Omental fat pad (tissue), 4 donors: ENCODE results near the gene CFAP45. TPM values are rescaled to one million over a fixed set of nuclear protein-coding genes. Genes with fewer than 3 reads are reported as not detected.

ENCODE experiments used
- ATAC-seq: fragments of 150-250 bp; one replicate; pipeline ENCODE4 v1.9.1; 2016; ENCODE audit warnings: mild to moderate bottlenecking, moderate library complexity; ENCODE audit not compliant: low FRiP score
- DNase-seq: peaks from one replicate; pipeline ENCODE4 v3.0.0-alpha.2; 2019; ENCODE audit warnings: low spot score
- total RNA-seq, 4 donors: library from RNA; depleted of rRNA; stranded (reverse); fragments of >200 nt; gene quantifications; one replicate each; pipeline ENCODE4 v1.1.0, GENCODE V29; 2016
- TF ChIP-seq, protein P1 (sequence below), 3 donors: fragments of 450-650 bp; IDR thresholded peaks; one replicate each; pipeline ENCODE4 v1.5.1; 2016 to 2017; ENCODE audit warnings: antibody characterized with exemption in 3 of 3, mild to moderate bottlenecking in 3 of 3, moderate library complexity in 2 of 3

CFAP45 gene
- total RNA-seq, 4 donors from 2014 or later = 0.84 to 5.3 (median 0.95) TPM; not detected in 1

DNA sequence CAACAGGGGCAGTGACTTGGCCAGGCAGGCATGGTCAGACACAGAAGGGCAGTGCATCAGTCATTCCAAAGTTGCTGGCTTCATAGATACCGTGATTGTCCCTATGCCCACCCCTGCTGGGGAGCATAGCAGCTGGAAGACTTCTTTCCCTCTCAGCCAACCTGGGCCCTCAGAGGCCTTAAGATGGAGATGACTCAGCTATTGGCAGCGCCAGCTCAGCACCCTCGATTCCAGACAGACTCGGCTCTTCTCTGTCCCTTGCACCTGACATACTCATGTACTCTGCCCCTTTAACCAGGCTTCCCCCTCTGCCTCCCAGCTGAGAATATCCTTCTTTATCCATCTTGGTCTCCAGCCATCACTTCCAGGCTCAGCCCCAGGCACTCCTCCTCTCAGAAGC lies 56.5 kb downstream of the CFAP45 start:
- no peak for DNase-seq
- TF ChIP-seq, protein P1, sequence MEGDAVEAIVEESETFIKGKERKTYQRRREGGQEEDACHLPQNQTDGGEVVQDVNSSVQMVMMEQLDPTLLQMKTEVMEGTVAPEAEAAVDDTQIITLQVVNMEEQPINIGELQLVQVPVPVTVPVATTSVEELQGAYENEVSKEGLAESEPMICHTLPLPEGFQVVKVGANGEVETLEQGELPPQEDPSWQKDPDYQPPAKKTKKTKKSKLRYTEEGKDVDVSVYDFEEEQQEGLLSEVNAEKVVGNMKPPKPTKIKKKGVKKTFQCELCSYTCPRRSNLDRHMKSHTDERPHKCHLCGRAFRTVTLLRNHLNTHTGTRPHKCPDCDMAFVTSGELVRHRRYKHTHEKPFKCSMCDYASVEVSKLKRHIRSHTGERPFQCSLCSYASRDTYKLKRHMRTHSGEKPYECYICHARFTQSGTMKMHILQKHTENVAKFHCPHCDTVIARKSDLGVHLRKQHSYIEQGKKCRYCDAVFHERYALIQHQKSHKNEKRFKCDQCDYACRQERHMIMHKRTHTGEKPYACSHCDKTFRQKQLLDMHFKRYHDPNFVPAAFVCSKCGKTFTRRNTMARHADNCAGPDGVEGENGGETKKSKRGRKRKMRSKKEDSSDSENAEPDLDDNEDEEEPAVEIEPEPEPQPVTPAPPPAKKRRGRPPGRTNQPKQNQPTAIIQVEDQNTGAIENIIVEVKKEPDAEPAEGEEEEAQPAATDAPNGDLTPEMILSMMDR (IDR thresholded peaks at IDR 0.05) = no peak
- ATAC-seq = no peak

DNA sequence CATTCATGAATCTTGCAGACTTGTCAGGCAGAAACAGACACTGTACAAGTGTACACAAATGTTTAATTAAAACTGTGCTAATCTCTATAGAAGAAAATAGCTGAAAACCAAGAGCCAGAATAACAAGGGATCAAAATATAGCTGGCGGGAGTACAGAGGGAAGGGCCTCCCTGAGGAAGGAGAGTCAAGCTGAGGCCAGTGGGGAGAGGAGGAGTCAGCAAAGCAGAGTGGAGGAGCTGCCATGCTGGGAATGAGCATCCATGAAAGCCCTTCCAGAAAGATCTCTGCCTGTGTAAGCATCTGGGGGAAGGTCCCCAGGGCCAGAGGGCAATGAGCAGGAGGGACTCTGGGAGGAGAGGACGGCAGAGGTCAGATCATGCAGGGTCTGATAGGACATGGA lies 58.2 kb downstream of the CFAP45 start:
- ATAC-seq (no peak), DNase-seq (no peak)
- TF ChIP-seq, protein P1 (IDR thresholded peaks at IDR 0.05) = no peak

- DNase-seq (no peak), ATAC-seq (no peak)
- TF ChIP-seq, protein P1 (IDR thresholded peaks at IDR 0.05) = no peak
Measured at GRCh38 chr1:159839116-159839849, 60.7 kb downstream of the CFAP45 start.

DNA sequence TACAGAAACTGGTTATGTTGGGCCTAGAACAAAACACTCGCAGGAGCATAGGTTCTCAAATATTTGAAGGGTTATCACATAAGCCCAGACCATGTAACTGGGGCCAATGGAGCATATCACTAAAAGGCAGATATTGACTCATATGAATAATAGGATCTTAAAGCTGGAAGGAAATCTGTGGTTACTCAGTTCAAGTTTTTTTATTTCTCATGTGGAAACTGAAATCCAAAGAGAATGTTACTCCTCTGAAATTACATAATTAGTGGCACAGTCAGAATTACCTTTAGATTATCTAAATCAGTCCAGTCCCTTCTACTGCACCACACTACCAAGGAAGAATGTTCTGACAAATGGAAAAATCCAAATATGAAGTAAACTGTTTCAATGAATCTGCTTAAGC lies 61.2 kb downstream of the CFAP45 start:
- TF ChIP-seq, protein P1 (IDR thresholded peaks at IDR 0.05) = no peak
- no peak for DNase-seq
- ATAC-seq = no peak

DNA sequence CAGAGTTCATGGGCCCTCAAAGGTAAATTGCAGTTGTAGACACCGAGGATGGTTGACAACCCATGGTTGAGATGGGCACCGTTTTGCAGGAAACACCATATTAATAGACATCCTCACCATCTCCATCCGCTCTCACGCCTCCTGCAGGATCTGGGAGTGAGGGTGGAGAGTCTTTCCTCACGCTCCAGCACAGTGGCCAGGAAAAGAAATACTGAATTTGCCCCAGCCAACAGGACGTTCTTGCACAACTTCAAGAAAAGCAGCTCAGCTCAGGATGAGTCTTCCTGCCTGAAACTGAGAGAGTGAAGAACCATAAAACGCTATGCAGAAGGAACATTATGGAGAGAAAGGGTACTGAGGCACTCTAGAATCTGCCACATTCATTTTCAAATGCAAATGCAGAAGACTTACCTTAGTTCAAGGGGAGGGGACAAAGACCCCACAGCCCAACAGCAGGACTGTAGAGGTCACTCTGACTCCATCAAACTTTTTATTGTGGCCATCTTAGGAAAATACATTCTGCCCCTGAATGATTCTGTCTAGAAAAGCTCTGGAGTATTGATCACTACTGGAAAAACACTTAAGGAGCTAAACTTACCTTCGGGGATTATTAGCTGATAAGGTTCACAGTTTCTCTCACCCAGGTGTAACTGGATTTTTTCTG lies 64.0 kb downstream of the CFAP45 start:
- TF ChIP-seq, protein P1 (IDR thresholded peaks at IDR 0.05) = no peak
- DNase-seq (no peak), ATAC-seq (no peak)

GRCh38 chr1:159835356-159835755 lies 64.6 kb downstream of the CFAP45 start:
- DNase-seq (no peak), ATAC-seq (no peak)
- TF ChIP-seq, protein P1 (IDR thresholded peaks at IDR 0.05) = no peak

GRCh38 chr1:159832309-159832708 lies 67.7 kb downstream of the CFAP45 start:
- TF ChIP-seq, protein P1 (IDR thresholded peaks at IDR 0.05) = no peak

More at GRCh38 chr1:159832309-159832708, 67.7 kb downstream of the CFAP45 start:
- DNase-seq = no peak
- no peak for ATAC-seq
